Astrocyte (in vitro differentiated cells and primary cell): ENCODE data around the gene F8. TPM values are rescaled to one million over a fixed set of nuclear protein-coding genes. Genes with fewer than 3 reads are reported as not detected.
"Not testable (repeated sequence)": the region's sequence is repeated elsewhere in the genome, so short reads cannot be mapped to it uniquely, and the experiment has no call there.

Experiments
- DNase-seq: peaks from one replicate; pipeline ENCODE4 v3.0.0-alpha.2; 2010; ENCODE audit warnings: low read depth
- FAIRE-seq: peaks from 2 replicates; lab custom pipeline; 2011; peaks lifted over from hg19 to GRCh38; lab: Jason Lieb, UNC
- H2AFZ ChIP-seq: 2 replicates; pipeline ENCODE4 v1.6.0; 2012; ENCODE audit warnings: low read depth, low read length, inconsistent platforms
- H3K27ac ChIP-seq: 2 replicates; pipeline ENCODE4 v1.5.1; 2011; ENCODE audit warnings: low read depth, low read length, inconsistent platforms
- H3K27me3 ChIP-seq: 2 replicates; pipeline ENCODE4 v1.6.0; 2011; ENCODE audit warnings: low read length, inconsistent platforms; ENCODE audit not compliant: insufficient read depth
- H3K36me3 ChIP-seq: 2 replicates; pipeline ENCODE4 v1.5.1; 2011; ENCODE audit warnings: low read length, inconsistent platforms; ENCODE audit not compliant: insufficient read depth
- H3K4me1 ChIP-seq: 2 replicates; pipeline ENCODE4 v1.5.1; 2011; ENCODE audit warnings: low read length, inconsistent platforms; ENCODE audit not compliant: insufficient read depth
- H3K4me2 ChIP-seq: 2 replicates; pipeline ENCODE4 v1.6.0; 2012; ENCODE audit warnings: low read length, inconsistent platforms
- H3K4me3 ChIP-seq: 2 replicates; pipeline ENCODE4 v1.5.1; 2011; ENCODE audit warnings: low read depth, mild to moderate bottlenecking, low read length, inconsistent platforms; ENCODE audit not compliant: insufficient read depth
- H3K79me2 ChIP-seq: 2 replicates; pipeline ENCODE4 v1.6.0; 2012; ENCODE audit warnings: mild to moderate bottlenecking, low read length, inconsistent platforms; ENCODE audit not compliant: insufficient read depth
- H3K9ac ChIP-seq: 2 replicates; pipeline ENCODE4 v1.6.0; 2012; ENCODE audit warnings: mild to moderate bottlenecking, low read length, inconsistent platforms
- H3K9me3 ChIP-seq: 2 replicates; pipeline ENCODE4 v1.5.1; 2012; ENCODE audit warnings: low read depth, mild to moderate bottlenecking, low read length, inconsistent platforms; ENCODE audit not compliant: insufficient read depth
- H4K20me1 ChIP-seq: 2 replicates; pipeline ENCODE4 v1.6.0; 2012; ENCODE audit warnings: low read length, inconsistent platforms; ENCODE audit not compliant: insufficient read depth
- H3K27ac Mint-ChIP-seq: one replicate; pipeline ENCODE4 v1.8.0; 2021; ENCODE audit warnings: mild to moderate bottlenecking, mixed read lengths; ENCODE audit not compliant: unreplicated experiment
- H3K27me3 Mint-ChIP-seq: one replicate; pipeline ENCODE4 v1.8.0; 2021; ENCODE audit warnings: low read depth, mixed read lengths; ENCODE audit not compliant: unreplicated experiment
- H3K36me3 Mint-ChIP-seq: one replicate; pipeline ENCODE4 v1.8.0; 2021; ENCODE audit warnings: low read depth, mixed read lengths; ENCODE audit not compliant: unreplicated experiment
- H3K4me1 Mint-ChIP-seq: one replicate; pipeline ENCODE4 v1.8.0; 2021; ENCODE audit warnings: low read depth, mixed read lengths; ENCODE audit not compliant: unreplicated experiment
- H3K4me3 Mint-ChIP-seq: one replicate; pipeline ENCODE4 v1.8.0; 2021; ENCODE audit warnings: mild to moderate bottlenecking, moderate library complexity, mixed read lengths; ENCODE audit not compliant: unreplicated experiment
- H3K9me3 Mint-ChIP-seq: one replicate; pipeline ENCODE4 v1.8.0; 2021; ENCODE audit warnings: mild to moderate bottlenecking, mixed read lengths; ENCODE audit not compliant: unreplicated experiment
- CTCF ChIP-seq: IDR thresholded peaks from 2 replicates; pipeline ENCODE4 v1.5.1; 2011; ENCODE audit warnings: low read depth, mild to moderate bottlenecking, inconsistent platforms, low read length, moderate library complexity; ENCODE audit not compliant: insufficient read depth
- EZH2 ChIP-seq: IDR thresholded peaks from 2 replicates; pipeline ENCODE4 v1.6.1; 2012; ENCODE audit warnings: mild to moderate bottlenecking, low read length, inconsistent platforms; ENCODE audit not compliant: insufficient read depth
- total RNA-seq: library from RNA; stranded (reverse); gene quantifications from 2 replicates; pipeline ENCODE4 v1.2.1, GENCODE V29; 2021

Gene F8
- total RNA-seq, 1 donor from 2014 or later = 2.5 TPM

- no peaks in the 10 kb centered on the region for H3K27me3 ChIP-seq
- no peak overlapping the region for H3K27ac ChIP-seq
- peak overlapping the region; percentile 74 for H3K4me2 ChIP-seq
- H3K4me1 ChIP-seq = no peaks in the 10 kb centered on the region
- no peak overlapping the region for H3K9ac ChIP-seq
- H3K36me3 ChIP-seq = no peaks in the 10 kb centered on the region
- Mint-ChIP-seq H3K4me3 (peak overlapping the region; percentile 75), H3K9me3 (no peaks in the 10 kb centered on the region), H3K36me3 (no peaks in the 10 kb centered on the region), H3K4me1 (no peaks in the 10 kb centered on the region), H3K27me3 (no peaks in the 10 kb centered on the region), H3K27ac (no peak overlapping the region)
- FAIRE-seq (peak; percentile 99), DNase-seq (peak; percentile 73)
- TF ChIP-seq CTCF = peak; percentile 46
- TF ChIP-seq EZH2 = no peak
- H2AFZ ChIP-seq = peak overlapping the region; percentile 56
- no peaks in the 10 kb centered on the region for H4K20me1 ChIP-seq
- H3K4me3 ChIP-seq = peak overlapping the region; percentile 29
- H3K9me3 ChIP-seq = no peaks in the 10 kb centered on the region
- no peaks in the 10 kb centered on the region for H3K79me2 ChIP-seq
These were observed 104.5 kb downstream of the F8 start for GRCh38 chrX:154918060-154918483.

DNA sequence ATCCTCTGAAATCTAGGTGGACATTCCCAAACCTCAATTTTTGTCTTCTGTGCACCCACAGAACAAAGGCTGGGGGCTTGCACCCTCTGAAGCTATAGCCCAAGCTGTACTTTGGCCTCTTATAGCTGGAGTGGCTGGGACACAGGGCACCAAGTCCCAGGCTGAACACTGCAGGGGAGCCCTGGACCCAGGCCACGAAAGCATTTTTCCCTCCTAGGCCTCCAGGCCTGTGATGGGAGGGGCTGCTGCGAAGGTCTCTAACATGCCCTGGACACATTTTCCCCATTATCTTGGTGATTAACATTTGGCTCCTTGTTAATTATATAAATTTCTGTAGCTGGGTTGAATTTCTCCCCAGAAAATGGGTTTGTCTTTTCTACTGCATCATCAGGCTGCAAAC is 108.5 kb downstream of the F8 start:
- Mint-ChIP-seq H3K27me3 (no peaks in the 10 kb centered on the region), H3K4me3 (no peak overlapping the region)
- TF ChIP-seq EZH2 = no peak
- no peak for TF ChIP-seq CTCF

GRCh38 chrX:154910528-154910927 is 112.0 kb downstream of the F8 start:
- H4K20me1 ChIP-seq, H3K27me3 ChIP-seq, H3K4me2 ChIP-seq, H3K4me3 Mint-ChIP-seq, H3K9ac ChIP-seq, H3K27ac ChIP-seq, H2AFZ ChIP-seq, H3K36me3 ChIP-seq, H3K4me3 ChIP-seq, H3K4me1 Mint-ChIP-seq, H3K27me3 Mint-ChIP-seq, DNase-seq, FAIRE-seq, H3K79me2 ChIP-seq, H3K27ac Mint-ChIP-seq, H3K36me3 Mint-ChIP-seq, H3K9me3 ChIP-seq, H3K4me1 ChIP-seq, H3K9me3 Mint-ChIP-seq: not testable (repeated sequence)

More for the DNA sequence above, 108.5 kb downstream of the F8 start:
- Histone ChIP-seq H3K4me1 (no peaks in the 10 kb centered on the region), H3K9me3 (no peaks in the 10 kb centered on the region), H3K79me2 (no peaks in the 10 kb centered on the region), H3K27ac (no peak overlapping the region), H3K4me2 (no peak overlapping the region), H3K36me3 (no peaks in the 10 kb centered on the region), H2AFZ (no peak overlapping the region), H4K20me1 (no peaks in the 10 kb centered on the region), H3K27me3 (no peaks in the 10 kb centered on the region), H3K4me3 (no peak overlapping the region), H3K9ac (no peak overlapping the region)
- Mint-ChIP-seq H3K9me3 (peaks cover 4% of the 10 kb centered on the region), H3K4me1 (no peaks in the 10 kb centered on the region), H3K27ac (no peak overlapping the region), H3K36me3 (no peaks in the 10 kb centered on the region)
- FAIRE-seq (no peak), DNase-seq (no peak)

GRCh38 chrX:154910048-154910447 is 112.5 kb downstream of the F8 start:
- H3K79me2 ChIP-seq, H3K4me1 ChIP-seq, H4K20me1 ChIP-seq, H3K36me3 ChIP-seq, H2AFZ ChIP-seq, DNase-seq, H3K27ac ChIP-seq, H3K27me3 ChIP-seq, H3K36me3 Mint-ChIP-seq, H3K4me3 Mint-ChIP-seq, H3K9me3 Mint-ChIP-seq, FAIRE-seq, H3K4me3 ChIP-seq, H3K4me1 Mint-ChIP-seq, H3K27ac Mint-ChIP-seq, H3K9ac ChIP-seq, H3K9me3 ChIP-seq, H3K27me3 Mint-ChIP-seq, H3K4me2 ChIP-seq: not testable (repeated sequence)
